ENCODE results near the gene CREM.

Gene CREM

GRCh38 chr10:35136263-35136815, 9.7 kb downstream of the CREM start:
- no peak for DNase-seq

- DNase-seq: no peak
Measured at GRCh38 chr10:35140126-35140525, 13.5 kb downstream of the CREM start.

GRCh38 chr10:35140727-35141126, 14.1 kb downstream of the CREM start:
- no peak for DNase-seq

GRCh38 chr10:35150308-35150707, 23.7 kb downstream of the CREM start:
- no peak for DNase-seq

- no peak for DNase-seq
Measured at GRCh38 chr10:35152992-35153391, 26.3 kb downstream of the CREM start.

- no peak for DNase-seq
Measured at GRCh38 chr10:35153716-35154115, 27.1 kb downstream of the CREM start.

- no peak for DNase-seq
Measured at GRCh38 chr10:35160743-35161142, 34.1 kb downstream of the CREM start.

GRCh38 chr10:35161906-35162305, 35.3 kb downstream of the CREM start:
- DNase-seq: no peak

- no peak for DNase-seq
Measured at GRCh38 chr10:35165136-35165535, 38.5 kb downstream of the CREM start.

- DNase-seq: no peak
Measured at GRCh38 chr10:35165811-35166210, 39.2 kb downstream of the CREM start.

- DNase-seq: no peak
Measured at GRCh38 chr10:35166607-35167006, 40.0 kb downstream of the CREM start.

- DNase-seq: no peak
Measured at GRCh38 chr10:35167342-35167741, 40.7 kb downstream of the CREM start.

- no peak for DNase-seq
Measured at GRCh38 chr10:35172146-35172545, 45.5 kb downstream of the CREM start.

GRCh38 chr10:35172574-35172973, 45.9 kb downstream of the CREM start:
- no peak for DNase-seq

- DNase-seq: no peak
Measured at GRCh38 chr10:35178331-35178730, 51.7 kb downstream of the CREM start.

GRCh38 chr10:35182631-35183510, 56.2 kb downstream of the CREM start:
- no peak for DNase-seq

- no peak for DNase-seq
Measured at GRCh38 chr10:35184527-35185171, 58.0 kb downstream of the CREM start.

GRCh38 chr10:35185260-35186034, 58.8 kb downstream of the CREM start:
- no peak for DNase-seq

GRCh38 chr10:35188954-35189353, 62.3 kb downstream of the CREM start:
- DNase-seq: no peak

- DNase-seq: no peak
Measured at GRCh38 chr10:35191523-35191922, 64.9 kb downstream of the CREM start.

GRCh38 chr10:35192645-35193249, 66.1 kb downstream of the CREM start:
- no peak for DNase-seq

GRCh38 chr10:35194471-35194870, 67.8 kb downstream of the CREM start:
- no peak for DNase-seq

- no peak for DNase-seq
Measured at GRCh38 chr10:35194906-35195305, 68.3 kb downstream of the CREM start.

Measured in NCI-H446 treated with DMSO at 0.1 percent for 48 hours (cell line).